ENCODE results near the gene JDP2. TPM values are rescaled to one million over a fixed set of nuclear protein-coding genes. Genes with fewer than 3 reads are reported as not detected.

JDP2 gene
- total RNA-seq, 2 experiments from 2014 or later, result 1.3 to 1.4 TPM

- no peak for TF ChIP-seq CTCF (IDR thresholded peaks at IDR 0.05)
These were observed 68.1 kb downstream of the JDP2 start for GRCh38 chr14:75495882-75496281.

GRCh38 chr14:75496755-75497154 lies 68.9 kb downstream of the JDP2 start:
- intact Hi-C loops (cut with micrococcal nuclease), result loop anchor here (10.0 kb wide), 1 partner anchor 158 kb away; no protein-coding TSS in a partner anchor
- Mint-ChIP-seq H3K27ac (peak overlapping the region; percentile 80), H3K9me3 (peaks cover 3% of the 10 kb centered on the region), H3K4me1 (ENCODE audit: low read depth) (peaks cover 59% of the 10 kb centered on the region), H3K4me3 (no peak overlapping the region), H3K36me3 (ENCODE audit: low read depth) (no peaks in the 10 kb centered on the region), H3K27me3 (no peaks in the 10 kb centered on the region)
- POLR2A ChIA-PET, result interaction anchor here (1.0 to 3.4 kb wide), 8 partner anchors 10 to 63 kb away, joined by 3 to 11 read pairs (median 5); no protein-coding TSS in a partner anchor
- no peak for TF ChIP-seq CTCF (IDR thresholded peaks at IDR 0.05)
- DNase-seq, result no peak
- ATAC-seq, result no peak
- CTCF ChIA-PET, result interaction anchor here (0.7 to 4.6 kb wide), 16 partner anchors 9 to 157 kb away, joined by 3 to 38 read pairs (median 3); partner anchors contain the start of gene BATF

More at GRCh38 chr14:75495882-75496281, 68.1 kb downstream of the JDP2 start:
- ChIA-PET POLR2A (interaction anchor here (1.0 to 3.7 kb wide), 5 partner anchors 25 to 66 kb away, joined by 4 to 16 read pairs (median 9); no protein-coding TSS in a partner anchor), CTCF (interaction anchor here (1.0 to 4.6 kb wide), 13 partner anchors 8 to 192 kb away, joined by 3 to 38 read pairs (median 4); no protein-coding TSS in a partner anchor)
- Mint-ChIP-seq H3K9me3 (peaks cover 3% of the 10 kb centered on the region), H3K4me3 (no peak overlapping the region), H3K27ac (no peak overlapping the region), H3K36me3 (ENCODE audit: low read depth) (no peaks in the 10 kb centered on the region), H3K27me3 (no peaks in the 10 kb centered on the region), H3K4me1 (ENCODE audit: low read depth) (peaks cover 59% of the 10 kb centered on the region)
- intact Hi-C loops (cut with micrococcal nuclease), result loop anchor here (10.0 kb wide), 1 partner anchor 159 kb away; no protein-coding TSS in a partner anchor
- DNase-seq, result no peak
- no peak for ATAC-seq

GRCh38 chr14:75497191-75497590 lies 69.4 kb downstream of the JDP2 start:
- peak; percentile 75 for DNase-seq
- H3K4me1 Mint-ChIP-seq (ENCODE audit: low read depth), result peaks cover 59% of the 10 kb centered on the region
- CTCF ChIA-PET, result interaction anchor here (0.7 to 4.6 kb wide), 13 partner anchors 9 to 157 kb away, joined by 3 to 38 read pairs (median 3); partner anchors contain the start of gene BATF

DNA sequence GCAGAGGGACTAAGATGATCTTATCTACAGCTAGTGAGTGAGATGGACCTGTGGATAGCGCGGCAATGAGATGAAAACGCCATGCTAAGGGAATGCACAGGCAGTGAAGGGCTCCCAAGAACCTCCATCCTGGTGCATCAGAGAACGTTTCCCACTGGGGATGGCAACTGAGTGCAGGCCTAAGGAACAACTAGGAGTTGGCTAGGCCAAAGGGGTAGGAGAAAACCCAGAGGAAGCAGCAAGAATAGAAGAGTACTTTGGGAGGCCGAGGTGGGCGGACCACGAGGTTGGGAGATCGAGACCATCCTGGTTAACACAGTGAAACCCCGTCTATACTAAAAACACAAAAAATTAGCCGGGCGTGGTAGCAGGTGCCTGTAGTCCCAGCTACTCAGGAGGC lies 69.9 kb downstream of the JDP2 start:
- H3K4me1 Mint-ChIP-seq (ENCODE audit: low read depth), result peaks cover 56% of the 10 kb centered on the region
- ChIA-PET CTCF (interaction anchor here (0.9 to 4.6 kb wide), 7 partner anchors 10 to 64 kb away, joined by 3 to 38 read pairs (median 4); no protein-coding TSS in a partner anchor), POLR2A (interaction anchor here (1.1 to 3.4 kb wide), 6 partner anchors 11 to 338 kb away, joined by 3 to 11 read pairs (median 4); no protein-coding TSS in a partner anchor)
- H3K4me3 Mint-ChIP-seq, result peak overlapping the region; percentile 14
- intact Hi-C loops (cut with micrococcal nuclease), result loop anchor here (10.0 kb wide), 1 partner anchor 157 kb away; no protein-coding TSS in a partner anchor
- no peak for DNase-seq
- peak overlapping the region; percentile 80 for H3K27ac Mint-ChIP-seq
- peak; percentile 14 for ATAC-seq
- no peaks in the 10 kb centered on the region for H3K27me3 Mint-ChIP-seq
- peaks cover 3% of the 10 kb centered on the region for H3K9me3 Mint-ChIP-seq
- TF ChIP-seq CTCF (IDR thresholded peaks at IDR 0.05), result no peak
- H3K36me3 Mint-ChIP-seq (ENCODE audit: low read depth), result no peaks in the 10 kb centered on the region

More at GRCh38 chr14:75497191-75497590, 69.4 kb downstream of the JDP2 start:
- intact Hi-C loops (cut with micrococcal nuclease), result loop anchor here (10.0 kb wide), 1 partner anchor 158 kb away; no protein-coding TSS in a partner anchor
- H3K27ac Mint-ChIP-seq, result peak overlapping the region; percentile 80
- H3K9me3 Mint-ChIP-seq, result peaks cover 3% of the 10 kb centered on the region
- H3K4me3 Mint-ChIP-seq, result peak overlapping the region; percentile 14
- POLR2A ChIA-PET, result interaction anchor here (1.0 to 3.4 kb wide), 8 partner anchors 10 to 337 kb away, joined by 3 to 11 read pairs (median 4); no protein-coding TSS in a partner anchor
- no peaks in the 10 kb centered on the region for H3K27me3 Mint-ChIP-seq
- no peak for TF ChIP-seq CTCF (IDR thresholded peaks at IDR 0.05)
- H3K36me3 Mint-ChIP-seq (ENCODE audit: low read depth), result no peaks in the 10 kb centered on the region
- ATAC-seq, result peak; percentile 83
